Ovary (tissue), 9 donors: ENCODE results near the gene PDE3A. TPM values are rescaled to one million over a fixed set of nuclear protein-coding genes. Genes with fewer than 3 reads are reported as not detected.
A peak's percentile ranks its signal among the peaks of the same experiment; 100 is the strongest.

Experiments
- DNase-seq, 5 donors: peaks; one replicate each; pipeline ENCODE4 v3.0.0-alpha.2; 2019 to 2020
- H3K27ac ChIP-seq, 2 donors: fragments of 200-600 bp; one replicate each; pipeline versions ENCODE4 v1.5.1 to v1.8.0; 2019 to 2022
- H3K27me3 ChIP-seq: fragments of 200-600 bp; one replicate; pipeline ENCODE4 v1.8.0; 2022
- H3K36me3 ChIP-seq: fragments of 200-600 bp; sonication (generic); one replicate; pipeline ENCODE4 v1.5.1; 2019
- H3K4me1 ChIP-seq: one replicate; pipeline ENCODE4 v1.8.1; 2013; ENCODE audit warnings: mild to moderate bottlenecking, moderate library complexity; ENCODE audit not compliant: insufficient read depth
- H3K4me3 ChIP-seq: fragments of 200-600 bp; sonication (generic); one replicate; pipeline ENCODE4 v1.5.1; 2017
- H3K9me3 ChIP-seq, 2 donors: fragments of 200-600 bp in 1 of 2; sonication (generic) in 1 of 2; one replicate each; pipeline versions ENCODE4 v1.5.1 to v1.8.1; 2013 to 2019; ENCODE audit warnings: mild to moderate bottlenecking in 1 of 2, moderate library complexity in 1 of 2
- EP300 ChIP-seq: sonication (generic); formaldehyde crosslinking; IDR thresholded peaks from one replicate; pipeline ENCODE4 v1.6.1; 2017; ENCODE audit warnings: antibody characterized with exemption
- POLR2A ChIP-seq: fragments of 450-650 bp; IDR thresholded peaks from one replicate; pipeline ENCODE4 v1.6.1; 2017; ENCODE audit warnings: antibody characterized with exemption, mild to moderate bottlenecking, moderate library complexity
- WGBS, 3 donors: extraction: QIAGEN DNeasy Blood & Tissue Kit in 1 of 3; methylation state at CpG; one replicate each; pipeline versions ENCODE4 v1.1.5 to v1.1.7; 2013 to 2017; 5-methylcytosine and 5-hydroxymethylcytosine counted together
- intact Hi-C, 4 donors: fragments of 100-400 bp; cut with DNase I; formaldehyde crosslinking; loops; one replicate each; pipeline versions ENCODE4 v1.11.0 to v1.15.1; 2022 to 2023
- polyA plus RNA-seq, 2 donors: library from polyadenylated mRNA; stranded (reverse); fragments of 200-250 nt in 1 of 2; fragments of 350-450 nt in 1 of 2; fragmentation: Illumina TruSeq in 1 of 2; extraction: RNeasy Lipid Tissue Mini Kit (QIAGEN cat#74804) in 1 of 2; gene quantifications; one replicate each; pipeline ENCODE4 v1.2.3, GENCODE V29; 2013 to 2014
- total RNA-seq, 7 donors: library from RNA; depleted of rRNA in 2 of 7; stranded (reverse); fragments of >200 nt in 2 of 7; fragmentation: NEBNext Ultra II Directional in 3 of 7; extraction: Animal tissue kit (Norgen Biotek cat#: 25700) in 3 of 7; gene quantifications; one replicate each; pipeline versions ENCODE4 v1.1.0 to v1.2.4, GENCODE V29; 2016 to 2023
- TF ChIP-seq, protein P1 (sequence below), 3 donors: fragments of 450-650 bp in 2 of 3; fragments of 200-600 bp in 1 of 3; IDR thresholded peaks; one replicate each; pipeline versions ENCODE4 v1.5.1 to v1.8.0; 2016 to 2022; ENCODE audit warnings: antibody characterized with exemption in 3 of 3, mild to moderate bottlenecking in 1 of 3
- donor health status: DM: no; HTN: no; CAD: no; lungs with moderate emphysema.
- donor health status: DM: no; HTN: no; CAD: no.
- donor health status: Bipolar disorder and iron deficiency.
- donor health status: DM: yes; HTN: yes; CAD: no.
- donor health status: DM: no; HTN: no; CAD: no.
- donor health status: DM: yes; HTN: yes; CAD: no.

Gene PDE3A
- total and polyA plus RNA-seq, 9 donors = 3.7 to 15.2 (median 7.1) TPM

DNA sequence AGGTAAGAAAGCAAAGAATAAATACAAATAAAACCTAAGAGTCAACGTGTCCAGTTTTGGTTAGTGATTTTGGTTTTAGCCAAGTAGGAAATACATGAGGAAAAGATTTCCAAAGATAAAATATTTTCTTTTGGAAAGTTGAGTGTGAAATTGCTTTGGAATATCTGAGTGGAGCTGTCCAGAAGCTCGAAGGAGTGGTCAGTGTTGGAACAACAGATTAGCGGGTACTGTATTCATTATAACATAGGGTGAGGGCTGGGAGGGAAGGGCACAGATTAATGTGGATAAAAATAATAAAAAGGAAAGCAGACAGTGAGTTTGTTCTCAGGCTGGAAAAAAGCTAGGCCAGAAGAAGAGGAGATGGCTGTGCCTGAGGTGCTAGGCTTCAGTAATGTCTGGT lies 225.3 kb downstream of the PDE3A start:
- no peak overlapping the region for H3K4me3 ChIP-seq
- WGBS, 3 donors = 69 to 84% (median 73%) methylated on average over 3 of the region's 3 CpGs
- intact Hi-C loops = no loop called here
- TF ChIP-seq POLR2A = no peak
- no peak for TF ChIP-seq EP300
- TF ChIP-seq, protein P1, sequence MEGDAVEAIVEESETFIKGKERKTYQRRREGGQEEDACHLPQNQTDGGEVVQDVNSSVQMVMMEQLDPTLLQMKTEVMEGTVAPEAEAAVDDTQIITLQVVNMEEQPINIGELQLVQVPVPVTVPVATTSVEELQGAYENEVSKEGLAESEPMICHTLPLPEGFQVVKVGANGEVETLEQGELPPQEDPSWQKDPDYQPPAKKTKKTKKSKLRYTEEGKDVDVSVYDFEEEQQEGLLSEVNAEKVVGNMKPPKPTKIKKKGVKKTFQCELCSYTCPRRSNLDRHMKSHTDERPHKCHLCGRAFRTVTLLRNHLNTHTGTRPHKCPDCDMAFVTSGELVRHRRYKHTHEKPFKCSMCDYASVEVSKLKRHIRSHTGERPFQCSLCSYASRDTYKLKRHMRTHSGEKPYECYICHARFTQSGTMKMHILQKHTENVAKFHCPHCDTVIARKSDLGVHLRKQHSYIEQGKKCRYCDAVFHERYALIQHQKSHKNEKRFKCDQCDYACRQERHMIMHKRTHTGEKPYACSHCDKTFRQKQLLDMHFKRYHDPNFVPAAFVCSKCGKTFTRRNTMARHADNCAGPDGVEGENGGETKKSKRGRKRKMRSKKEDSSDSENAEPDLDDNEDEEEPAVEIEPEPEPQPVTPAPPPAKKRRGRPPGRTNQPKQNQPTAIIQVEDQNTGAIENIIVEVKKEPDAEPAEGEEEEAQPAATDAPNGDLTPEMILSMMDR (IDR thresholded peaks at IDR 0.05) = no peak
- DNase-seq = no peak
- no peaks in the 10 kb centered on the region for H3K36me3 ChIP-seq
- no peaks in the 10 kb centered on the region for H3K4me1 ChIP-seq
- no peaks in the 10 kb centered on the region for H3K27me3 ChIP-seq
- H3K9me3 ChIP-seq = no peaks in the 10 kb centered on the region
- no peak overlapping the region for H3K27ac ChIP-seq

DNA sequence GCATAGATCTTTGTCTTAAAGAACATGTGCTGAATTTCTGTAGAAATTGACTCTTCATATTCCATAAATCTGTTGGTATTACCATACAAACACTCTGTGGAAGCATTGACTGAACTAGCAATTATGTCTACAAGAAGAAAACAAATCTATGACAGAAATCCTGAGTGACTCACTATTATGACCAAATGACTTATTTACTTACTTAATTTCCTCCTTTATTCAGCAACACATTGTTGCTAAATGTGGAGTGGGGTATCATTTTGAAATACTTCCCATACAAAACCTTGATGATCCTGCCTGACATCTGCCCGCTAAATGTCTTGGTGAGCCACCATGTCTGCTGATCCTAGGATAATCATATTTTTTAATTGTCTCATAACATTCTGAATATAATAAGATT lies 227.7 kb downstream of the PDE3A start:
- H3K9me3 ChIP-seq = no peaks in the 10 kb centered on the region
- WGBS, 3 donors = 0 to 45% (median 1%) methylated on average over 1 of the region's 1 CpG
- TF ChIP-seq, protein P1 (IDR thresholded peaks at IDR 0.05) = no peak
- TF ChIP-seq POLR2A (no peak), EP300 (no peak)
- no peak overlapping the region for H3K27ac ChIP-seq
- H3K4me1 ChIP-seq = no peaks in the 10 kb centered on the region
- DNase-seq = no peak
- no peaks in the 10 kb centered on the region for H3K36me3 ChIP-seq
- no peaks in the 10 kb centered on the region for H3K27me3 ChIP-seq
- intact Hi-C loops = no loop called here
- no peak overlapping the region for H3K4me3 ChIP-seq

DNA sequence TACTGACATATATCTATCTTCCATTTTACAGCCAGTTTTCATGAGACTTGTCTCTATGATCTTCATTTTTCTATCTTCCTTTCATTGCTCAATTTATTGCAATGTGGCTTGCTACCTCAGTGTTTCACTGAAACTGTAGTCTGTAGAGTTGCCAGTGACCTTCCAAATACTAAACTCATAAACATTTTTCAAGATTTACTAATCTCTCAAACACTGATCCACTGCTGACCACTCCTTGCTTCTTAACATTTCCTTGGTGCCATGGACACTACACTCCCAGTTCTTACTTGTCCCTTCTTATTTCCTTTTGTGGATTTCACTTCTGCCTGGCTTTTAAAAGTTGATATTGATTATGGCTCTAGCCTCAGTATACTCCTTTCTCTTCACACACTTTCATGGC lies 231.4 kb downstream of the PDE3A start:
- H3K36me3 ChIP-seq = no peaks in the 10 kb centered on the region
- no peaks in the 10 kb centered on the region for H3K9me3 ChIP-seq
- TF ChIP-seq POLR2A (no peak), EP300 (no peak)
- TF ChIP-seq, protein P1 (IDR thresholded peaks at IDR 0.05) = no peak
- H3K27ac ChIP-seq = no peak overlapping the region
- intact Hi-C loops = loop anchor here in 2 of 4 donors (10.0 kb wide), 2 partner anchors 135 to 855 kb away; no protein-coding TSS in a partner anchor
- H3K27me3 ChIP-seq = no peaks in the 10 kb centered on the region
- no peaks in the 10 kb centered on the region for H3K4me1 ChIP-seq
- no peak overlapping the region for H3K4me3 ChIP-seq
- DNase-seq = no peak

DNA sequence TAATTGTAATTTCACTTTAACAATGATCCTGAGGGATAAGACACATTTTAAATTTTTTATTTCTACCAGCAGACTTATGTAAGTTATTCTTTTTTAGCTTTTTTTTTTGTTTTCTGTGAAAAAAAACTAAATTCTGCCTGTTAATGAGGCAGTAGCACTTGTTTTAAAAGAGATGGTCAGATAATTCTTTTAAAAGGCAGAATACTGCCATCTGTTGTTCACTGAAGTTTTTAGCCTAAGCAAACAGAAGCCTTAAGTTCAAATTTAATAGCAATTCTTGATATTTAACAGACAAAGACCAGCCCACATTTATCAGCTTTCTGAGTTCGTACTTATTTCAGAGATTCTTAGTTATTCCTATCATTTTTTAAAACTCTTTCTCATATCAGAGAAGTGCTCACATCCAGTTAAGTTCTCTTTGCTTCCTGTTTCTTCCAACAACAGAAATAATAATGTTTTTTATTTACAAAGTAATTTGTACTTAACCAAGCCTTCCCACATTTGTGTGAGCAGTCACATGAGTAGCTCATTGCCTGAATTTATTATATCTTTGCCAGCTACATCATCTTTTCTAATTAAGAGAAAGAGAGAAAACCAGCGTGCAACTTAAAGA lies 233.4 kb downstream of the PDE3A start:
- no peaks in the 10 kb centered on the region for H3K4me1 ChIP-seq
- no peaks in the 10 kb centered on the region for H3K9me3 ChIP-seq
- TF ChIP-seq EP300 = no peak
- no peak for TF ChIP-seq POLR2A
- TF ChIP-seq, protein P1 (IDR thresholded peaks at IDR 0.05) = peak in 2 of 3 donors; percentile 26 to 50
- no peak overlapping the region for H3K27ac ChIP-seq
- DNase-seq = no peak
- intact Hi-C loops = loop anchor here in 2 of 4 donors (10.0 kb wide), 2 partner anchors 137 to 857 kb away; no protein-coding TSS in a partner anchor
- H3K27me3 ChIP-seq = no peaks in the 10 kb centered on the region
- no peak overlapping the region for H3K4me3 ChIP-seq
- WGBS, 3 donors = 13 to 14% (median 13%) methylated on average over 2 of the region's 2 CpGs
- H3K36me3 ChIP-seq = no peaks in the 10 kb centered on the region
